SH-SY5Y (cell line): ENCODE data around the gene MYZAP.

Source experiments
- GATA2 ChIP-seq: IDR thresholded peaks from 2 replicates; pipeline ENCODE4 v1.6.1; 2011; ENCODE audit warnings: mild to moderate bottlenecking, low read depth, low read length
- GATA3 ChIP-seq: IDR thresholded peaks from 2 replicates; pipeline ENCODE4 v1.6.1; 2011; ENCODE audit warnings: low read depth, mild to moderate bottlenecking, low read length, moderate library complexity

DNA sequence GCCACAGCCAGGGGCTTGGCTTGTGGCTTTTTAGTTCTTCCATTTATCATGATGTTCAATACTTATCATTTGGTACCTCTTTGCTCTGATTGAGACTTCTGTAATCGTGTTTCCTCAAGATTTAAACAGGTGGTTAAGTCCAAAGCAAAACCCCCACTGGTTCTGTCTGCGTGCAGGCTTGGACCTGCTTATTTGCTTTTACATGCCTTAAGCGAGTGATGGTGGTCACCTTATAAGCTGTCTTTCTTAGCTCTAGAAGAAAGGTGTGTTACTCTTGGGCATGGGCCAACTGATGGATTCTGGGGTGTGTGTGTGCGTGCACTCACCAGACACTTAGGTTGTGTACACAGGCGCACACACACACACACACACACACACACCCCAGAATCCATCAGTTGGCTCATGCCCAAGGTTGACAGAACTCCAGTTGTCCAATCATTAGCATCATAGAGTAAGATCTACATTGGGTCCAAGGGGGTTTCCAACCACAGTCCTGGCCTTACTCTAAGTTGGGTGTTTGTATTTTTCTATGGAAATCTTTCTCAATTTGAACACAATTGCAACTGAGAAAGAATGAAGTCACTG is 1.2 kb downstream of the MYZAP start:
- TF ChIP-seq GATA3 = no peak
- TF ChIP-seq GATA2 = no peak
